H1 (cell line): ENCODE data around the gene PDZK1IP1. TPM values are rescaled to one million over a fixed set of nuclear protein-coding genes. Genes with fewer than 3 reads are reported as not detected.
"Not testable (repeated sequence)": the region's sequence is repeated elsewhere in the genome, so short reads cannot be mapped to it uniquely, and the experiment has no call there.

ENCODE experiments used
- CTCF ChIA-PET: fragments of 300-600 bp; sonication (Branson Sonifier 250); formaldehyde crosslinking; loops from one replicate; lab custom pipeline; 2021; ENCODE audit not compliant: partially characterized antibody; lab: Charles Lee
- POLR2A ChIA-PET: fragments of 300-600 bp; sonication (Branson Sonifier 250); formaldehyde crosslinking; loops from one replicate; lab custom pipeline; 2021; ENCODE audit warnings: inconsistent platforms; ENCODE audit not compliant: partially characterized antibody; lab: Charles Lee
- DNase-seq, 2 experiments: peaks; one replicate each; pipeline versions ENCODE4 v3.0.0 to v3.0.0-alpha.2; 2010 to 2022; ENCODE audit warnings: low spot score in 2 of 2, low read depth in 1 of 2, mixed read lengths in 1 of 2
- FAIRE-seq: peaks from 2 replicates; lab custom pipeline; 2011; peaks lifted over from hg19 to GRCh38; lab: Jason Lieb, UNC
- H2AFZ ChIP-seq: 2 replicates; pipeline ENCODE4 v1.8.1; 2012; ENCODE audit warnings: low read length, inconsistent platforms
- H2AK5ac ChIP-seq: 2 replicates; pipeline ENCODE4 v1.6.1; 2013; ENCODE audit warnings: low read depth, low read length
- H2BK120ac ChIP-seq: replicated peaks from 2 replicates; pipeline ENCODE3; 2013; ENCODE audit warnings: low read depth, low read length, inconsistent platforms
- H2BK12ac ChIP-seq: 2 replicates; pipeline ENCODE4 v1.6.1; 2013; ENCODE audit warnings: low read depth, low read length
- H2BK15ac ChIP-seq: 2 replicates; pipeline ENCODE4 v1.6.1; 2013; ENCODE audit warnings: low read length
- H2BK20ac ChIP-seq: 2 replicates; pipeline ENCODE4 v1.6.1; 2013; ENCODE audit warnings: low read length
- H2BK5ac ChIP-seq: 2 replicates; pipeline ENCODE4 v1.6.1; 2013; ENCODE audit warnings: low read depth, low read length
- H3K14ac ChIP-seq: 2 replicates; pipeline ENCODE4 v1.6.1; 2013; ENCODE audit warnings: inconsistent platforms; ENCODE audit not compliant: insufficient read length
- H3K18ac ChIP-seq: 2 replicates; pipeline ENCODE4 v1.6.1; 2013; ENCODE audit warnings: low read length; ENCODE audit errors: extremely low read depth
- H3K23ac ChIP-seq: 2 replicates; pipeline ENCODE4 v1.6.1; 2013; ENCODE audit warnings: inconsistent platforms; ENCODE audit not compliant: insufficient read length
- H3K23me2 ChIP-seq: 2 replicates; pipeline ENCODE4 v1.6.1; 2013; ENCODE audit warnings: low read depth, low read length
- H3K27ac ChIP-seq: 2 replicates; pipeline ENCODE4 v1.6.1; 2011; ENCODE audit warnings: low read depth, low read length, inconsistent platforms
- H3K27me3 ChIP-seq, 4 experiments: replicated peaks in 1 of 4; 1 replicate in 1 of 4; 2 replicates in 3 of 4; pipeline versions ENCODE4 v1.6.1 to v1.8.1; 2011 to 2013; ENCODE audit warnings: low read length in 3 of 4, mild to moderate bottlenecking in 3 of 4, inconsistent platforms in 2 of 4, mixed read lengths in 2 of 4, moderate library complexity in 1 of 4; ENCODE audit not compliant: control insufficient read depth in 3 of 4, insufficient read depth in 3 of 4; ENCODE audit errors: extremely low read depth in 1 of 4
- H3K36me3 ChIP-seq, 4 experiments: 2 replicates each; pipeline versions ENCODE4 v1.6.1 to v1.8.1; 2011 to 2013; ENCODE audit warnings: mild to moderate bottlenecking in 4 of 4, low read length in 3 of 4, moderate library complexity in 2 of 4, control low read depth in 1 of 4, inconsistent platforms in 1 of 4; ENCODE audit not compliant: insufficient read depth in 4 of 4, control insufficient read depth in 2 of 4
- H3K4ac ChIP-seq: replicated peaks from 2 replicates; pipeline ENCODE3; 2013; ENCODE audit warnings: low read length, low read depth, mixed read lengths, inconsistent platforms; ENCODE audit not compliant: insufficient read length
- H3K4me1 ChIP-seq, 4 experiments: replicated peaks in 1 of 4; 1 replicate in 1 of 4; 2 replicates in 3 of 4; pipeline versions ENCODE4 v1.6.1 to v1.8.1; 2011 to 2013; ENCODE audit warnings: low read length in 3 of 4, inconsistent platforms in 2 of 4, mixed read lengths in 1 of 4; ENCODE audit not compliant: insufficient read depth in 4 of 4, control insufficient read depth in 3 of 4
- H3K4me2 ChIP-seq, 2 experiments: 2 replicates each; pipeline versions ENCODE4 v1.6.1 to v1.8.1; 2011 to 2013; ENCODE audit warnings: low read depth in 2 of 2, low read length in 2 of 2, control low read depth in 1 of 2, inconsistent platforms in 1 of 2, mild to moderate bottlenecking in 1 of 2; ENCODE audit not compliant: insufficient read depth in 1 of 2
- H3K4me3 ChIP-seq, 4 experiments: fragments of 200-600, 300-600 bp in 1 of 4; sonication (generic), shearing (Covaris generic), sonication (Bioruptor Twin) in 1 of 4; 2 replicates each; pipeline versions ENCODE4 v1.5.1 to v1.8.1; 2011 to 2016; ENCODE audit warnings: low read length in 4 of 4, low read depth in 3 of 4, control low read depth in 2 of 4, inconsistent platforms in 2 of 4, mild to moderate bottlenecking in 2 of 4, mixed read lengths in 1 of 4, moderate library complexity in 1 of 4; ENCODE audit not compliant: insufficient read depth in 2 of 4; ENCODE audit errors: extremely low read depth in 1 of 4
- H3K56ac ChIP-seq: replicated peaks from 2 replicates; pipeline ENCODE3; 2013; ENCODE audit warnings: low read depth, mild to moderate bottlenecking, mixed read lengths, low read length, inconsistent platforms; ENCODE audit not compliant: insufficient read length
- H3K79me1 ChIP-seq: 2 replicates; pipeline ENCODE4 v1.6.1; 2013; ENCODE audit warnings: low read depth, low read length, control low read depth
- H3K79me2 ChIP-seq, 2 experiments: 2 replicates each; pipeline versions ENCODE4 v1.6.1 to v1.8.1; 2012 to 2013; ENCODE audit warnings: low read length in 2 of 2, mild to moderate bottlenecking in 2 of 2, inconsistent platforms in 1 of 2; ENCODE audit not compliant: insufficient read depth in 2 of 2, control insufficient read depth in 1 of 2
- H3K9ac ChIP-seq, 4 experiments: replicated peaks in 1 of 4; 1 replicate in 1 of 4; 2 replicates in 3 of 4; pipeline versions ENCODE4 v1.6.1 to v1.8.1; 2011 to 2013; ENCODE audit warnings: low read depth in 3 of 4, low read length in 3 of 4, control low read depth in 2 of 4, mild to moderate bottlenecking in 2 of 4, moderate library complexity in 2 of 4, inconsistent platforms in 1 of 4; ENCODE audit errors: extremely low read depth in 1 of 4
- H3K9me3 ChIP-seq, 2 experiments: 2 replicates each; pipeline versions ENCODE4 v1.6.1 to v1.8.1; 2012 to 2013; ENCODE audit warnings: mild to moderate bottlenecking in 2 of 2, moderate library complexity in 2 of 2, control low read depth in 1 of 2, inconsistent platforms in 1 of 2, low read depth in 1 of 2, low read length in 1 of 2, mixed read lengths in 1 of 2; ENCODE audit not compliant: insufficient read depth in 2 of 2
- H4K20me1 ChIP-seq, 2 experiments: replicated peaks in 1 of 2; 2 replicates each; pipeline versions ENCODE3 to v1.8.1; 2011 to 2013; ENCODE audit warnings: inconsistent platforms in 2 of 2, low read length in 2 of 2, mild to moderate bottlenecking in 1 of 2; ENCODE audit not compliant: insufficient read depth in 2 of 2, control insufficient read depth in 1 of 2
- H4K5ac ChIP-seq: 2 replicates; pipeline ENCODE4 v1.6.1; 2013; ENCODE audit warnings: low read length, low read depth, mixed read lengths, inconsistent platforms; ENCODE audit not compliant: insufficient read length
- H4K8ac ChIP-seq: 2 replicates; pipeline ENCODE4 v1.8.0; 2013; ENCODE audit warnings: mild to moderate bottlenecking, moderate library complexity, low read length, inconsistent platforms; ENCODE audit not compliant: insufficient read depth; ENCODE audit errors: extremely low read depth
- H4K91ac ChIP-seq: replicated peaks from 2 replicates; pipeline ENCODE3; 2013; ENCODE audit warnings: low read length, mixed read lengths, inconsistent platforms; ENCODE audit not compliant: insufficient read length
- WGBS, 2 experiments: shearing (Covaris generic) in 1 of 2; methylation state at CpG; one replicate each; pipeline versions ENCODE4 v1.1.6 to v1.1.7; 2013 to 2015; ENCODE audit warnings: low lambda C conversion rate in 2 of 2, mixed read lengths in 2 of 2, inconsistent platforms in 1 of 2, low coverage in 1 of 2, missing lambda C conversion rate in 1 of 2; ENCODE audit not compliant: insufficient replicate concordance in 2 of 2, insufficient coverage in 1 of 2, insufficient read length in 1 of 2; ENCODE audit errors: extremely low coverage in 1 of 2, missing lambda C conversion rate in 1 of 2; 5-methylcytosine and 5-hydroxymethylcytosine counted together
- polyA plus RNA-seq, 7 experiments: library from polyadenylated mRNA; depleted of rRNA in 3 of 7; stranded (reverse) in 5 of 7; unstranded in 2 of 7; fragments of >200 nt in 5 of 7; fragments of 200-250 nt in 2 of 7; gene quantifications; 1 replicate in 5 of 7; 2 replicates in 1 of 7; 4 replicates in 1 of 7; pipeline versions ENCODE4 v1.2.1 to v1.2.3, GENCODE V29; 2011 to 2013; ENCODE audit warnings: missing spikeins in 2 of 7, mixed read lengths in 2 of 7
- total RNA-seq: library from RNA; stranded (reverse); fragmentation: NEBNext Ultra II Directional; extraction: Animal tissue kit (Norgen Biotek cat#: 25700); gene quantifications from 2 replicates; pipeline ENCODE4 v1.2.1, GENCODE V29; 2021

Gene PDZK1IP1
- total and polyA plus RNA-seq, 2 of the 8 experiments (the other 6 are each of a cell fraction or from before 2014, with no cell fraction given), result 0.17 TPM; not detected in 1

DNA sequence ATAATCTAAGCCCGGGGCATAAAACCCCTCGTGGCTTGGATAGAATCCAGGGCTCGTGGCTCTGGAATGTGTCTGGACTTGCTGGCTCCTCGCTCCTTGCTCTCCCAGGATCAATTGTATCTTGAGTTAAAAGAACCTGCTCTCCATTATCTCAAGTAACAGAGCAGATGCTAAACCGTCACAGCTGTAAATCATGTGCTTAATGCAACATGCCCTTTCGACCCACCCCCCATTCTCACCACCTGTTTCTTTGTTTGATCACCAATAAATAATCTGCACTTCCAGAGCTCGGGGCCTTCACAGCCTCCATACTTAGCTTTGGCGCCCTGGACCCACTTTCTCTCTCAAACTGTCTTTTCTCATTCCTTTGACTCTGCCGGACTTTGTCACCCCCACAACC lies 40.7 kb downstream of the PDZK1IP1 start:
- not testable (repeated sequence) for H2AFZ ChIP-seq, FAIRE-seq, H2BK15ac ChIP-seq, H3K27ac ChIP-seq, H3K56ac ChIP-seq, H3K36me3 ChIP-seq, H3K79me2 ChIP-seq, H2BK120ac ChIP-seq, H3K23me2 ChIP-seq, H3K14ac ChIP-seq, H2BK20ac ChIP-seq, H3K4me2 ChIP-seq, H4K20me1 ChIP-seq, H2BK12ac ChIP-seq, H3K18ac ChIP-seq, H2BK5ac ChIP-seq, H2AK5ac ChIP-seq, H3K23ac ChIP-seq, H3K27me3 ChIP-seq, H4K5ac ChIP-seq, H3K9me3 ChIP-seq, H4K8ac ChIP-seq, H3K4me3 ChIP-seq, H3K4ac ChIP-seq, DNase-seq, H3K9ac ChIP-seq, H3K4me1 ChIP-seq, H3K79me1 ChIP-seq, H4K91ac ChIP-seq
- 86% methylated on average over 9 of the region's 9 CpGs; no CpG with 5 or more reads in 1 of the 2 experiments for WGBS, 2 experiments
- CTCF ChIA-PET, result interaction anchor here (1.6 to 3.3 kb wide), 2 partner anchors 26 to 29 kb away, joined by 4 to 12 read pairs; no protein-coding TSS in a partner anchor
- POLR2A ChIA-PET, result interaction anchor here (1.1 kb wide), 1 partner anchor 220 kb away, joined by 3 read pairs; no protein-coding TSS in a partner anchor
